ENCODE results near the gene PRDM16.

Gene PRDM16

DNA sequence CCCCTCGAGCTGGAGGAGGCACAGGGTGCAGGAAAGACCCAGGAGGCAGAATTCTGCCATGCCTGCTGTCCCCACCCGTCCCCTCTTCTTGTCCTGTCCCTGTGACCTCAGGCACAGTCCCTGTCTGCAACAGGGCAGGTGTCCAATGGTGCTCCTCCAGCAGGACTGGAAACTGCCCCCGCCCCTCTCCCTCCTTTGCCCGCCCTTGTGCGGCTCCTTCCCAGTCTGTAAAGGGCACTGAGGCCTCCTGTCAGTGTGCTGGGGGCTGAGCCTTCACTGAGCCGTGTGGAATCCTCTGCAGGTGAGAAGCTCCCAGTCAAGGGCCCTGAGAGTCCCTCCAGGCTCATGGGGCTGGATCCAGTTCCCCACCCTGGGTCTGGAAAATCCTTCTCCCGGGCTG lies 28.9 kb downstream of the PRDM16 start:
- no peak overlapping the region for H3K4me3 ChIP-seq (ENCODE audit: low read depth, low read length)
- DNase-seq (ENCODE audit: low read depth), result no peak
- TF ChIP-seq, protein P1, sequence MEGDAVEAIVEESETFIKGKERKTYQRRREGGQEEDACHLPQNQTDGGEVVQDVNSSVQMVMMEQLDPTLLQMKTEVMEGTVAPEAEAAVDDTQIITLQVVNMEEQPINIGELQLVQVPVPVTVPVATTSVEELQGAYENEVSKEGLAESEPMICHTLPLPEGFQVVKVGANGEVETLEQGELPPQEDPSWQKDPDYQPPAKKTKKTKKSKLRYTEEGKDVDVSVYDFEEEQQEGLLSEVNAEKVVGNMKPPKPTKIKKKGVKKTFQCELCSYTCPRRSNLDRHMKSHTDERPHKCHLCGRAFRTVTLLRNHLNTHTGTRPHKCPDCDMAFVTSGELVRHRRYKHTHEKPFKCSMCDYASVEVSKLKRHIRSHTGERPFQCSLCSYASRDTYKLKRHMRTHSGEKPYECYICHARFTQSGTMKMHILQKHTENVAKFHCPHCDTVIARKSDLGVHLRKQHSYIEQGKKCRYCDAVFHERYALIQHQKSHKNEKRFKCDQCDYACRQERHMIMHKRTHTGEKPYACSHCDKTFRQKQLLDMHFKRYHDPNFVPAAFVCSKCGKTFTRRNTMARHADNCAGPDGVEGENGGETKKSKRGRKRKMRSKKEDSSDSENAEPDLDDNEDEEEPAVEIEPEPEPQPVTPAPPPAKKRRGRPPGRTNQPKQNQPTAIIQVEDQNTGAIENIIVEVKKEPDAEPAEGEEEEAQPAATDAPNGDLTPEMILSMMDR (IDR thresholded peaks at IDR 0.05; ENCODE audit: low read depth, low read length, missing control alignments), result no peak

DNA sequence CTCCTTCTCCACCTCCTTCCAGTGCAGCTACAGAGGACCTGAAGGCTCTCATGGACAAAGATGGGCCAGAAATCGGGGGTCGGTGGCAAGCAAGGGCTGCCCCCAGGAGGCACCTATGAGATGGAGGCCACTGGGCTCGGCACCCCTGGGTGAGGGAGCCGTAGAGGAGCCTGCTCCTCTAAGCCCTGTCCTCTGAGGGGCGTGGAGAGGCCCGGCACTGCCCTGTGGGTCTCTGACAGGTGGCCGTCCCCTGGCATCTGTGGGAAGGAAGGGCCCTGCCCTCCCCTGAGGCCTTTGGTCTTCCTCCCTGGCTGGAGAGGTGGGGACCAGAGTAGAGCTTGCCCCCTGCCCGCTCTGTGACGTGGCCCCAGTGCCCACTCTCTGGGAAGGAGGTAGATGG lies 30.9 kb downstream of the PRDM16 start:
- DNase-seq (ENCODE audit: low read depth), result no peak
- H3K4me3 ChIP-seq (ENCODE audit: low read depth, low read length), result no peak overlapping the region
- TF ChIP-seq, protein P1 (IDR thresholded peaks at IDR 0.05; ENCODE audit: low read depth, low read length, missing control alignments), result no peak

DNA sequence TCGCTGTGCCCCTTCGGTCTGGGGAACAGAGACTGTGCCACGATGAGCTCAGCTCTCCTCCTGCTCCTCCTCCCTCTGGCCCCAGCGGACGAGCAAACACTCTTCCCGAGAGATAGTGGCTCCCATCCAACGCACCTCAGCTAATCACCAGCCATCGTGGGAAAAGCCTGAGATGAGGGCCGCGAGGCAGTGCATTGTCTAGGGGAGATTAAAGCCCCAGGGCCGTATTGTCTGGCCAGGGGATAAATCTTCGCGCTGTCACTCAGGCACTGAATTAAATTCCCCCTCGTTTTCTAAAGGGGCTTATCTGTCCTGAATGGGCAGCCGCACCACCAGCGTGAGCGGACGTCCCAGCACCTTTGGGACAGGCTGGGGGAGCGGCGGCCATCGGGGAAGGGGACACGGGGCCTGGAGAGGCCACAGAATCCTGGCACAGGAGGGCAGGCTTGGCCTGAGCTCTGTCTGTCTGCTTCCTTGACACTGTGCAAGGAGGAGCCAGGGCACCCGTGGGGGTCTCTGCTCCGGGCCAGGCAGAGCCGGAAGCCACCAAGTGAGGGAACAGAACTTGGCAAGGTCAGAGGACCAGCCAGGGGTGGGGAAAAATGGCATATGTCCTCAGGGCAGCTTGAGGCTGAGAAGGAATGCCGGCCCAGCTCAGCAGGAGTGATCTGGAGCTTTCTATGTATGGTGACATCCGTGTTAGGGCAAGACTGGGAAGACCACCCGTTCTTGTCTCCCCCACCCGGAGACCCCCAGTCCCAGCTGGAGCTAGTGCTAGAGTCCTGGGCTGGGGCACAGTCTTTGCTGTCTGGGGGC lies 32.3 kb downstream of the PRDM16 start:
- no peak overlapping the region for H3K4me3 ChIP-seq (ENCODE audit: low read depth, low read length)
- TF ChIP-seq, protein P1 (IDR thresholded peaks at IDR 0.05; ENCODE audit: low read depth, low read length, missing control alignments), result no peak
- DNase-seq (ENCODE audit: low read depth), result no peak

DNA sequence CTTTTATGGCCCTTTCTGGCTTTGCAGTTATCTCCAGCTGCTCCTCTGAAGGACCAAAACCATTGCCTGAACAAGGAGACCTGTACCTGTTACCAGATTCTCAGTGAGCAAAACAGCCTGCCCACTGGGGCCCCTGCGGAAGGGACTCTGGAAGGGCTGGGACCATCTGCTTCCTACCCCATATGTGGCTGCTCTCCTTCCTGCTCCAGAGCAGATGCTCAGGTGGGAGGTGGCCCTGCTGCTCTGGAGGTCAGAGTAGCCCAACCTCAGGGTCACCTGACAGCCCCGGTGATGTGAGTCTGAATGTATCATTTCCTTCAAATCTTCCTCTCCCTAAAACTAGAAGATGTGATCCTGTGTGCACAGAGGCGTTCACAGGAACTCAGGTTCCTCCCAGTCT lies 33.6 kb downstream of the PRDM16 start:
- TF ChIP-seq, protein P1 (IDR thresholded peaks at IDR 0.05; ENCODE audit: low read depth, low read length, missing control alignments), result no peak
- H3K4me3 ChIP-seq (ENCODE audit: low read depth, low read length), result no peak overlapping the region
- DNase-seq (ENCODE audit: low read depth), result no peak

DNA sequence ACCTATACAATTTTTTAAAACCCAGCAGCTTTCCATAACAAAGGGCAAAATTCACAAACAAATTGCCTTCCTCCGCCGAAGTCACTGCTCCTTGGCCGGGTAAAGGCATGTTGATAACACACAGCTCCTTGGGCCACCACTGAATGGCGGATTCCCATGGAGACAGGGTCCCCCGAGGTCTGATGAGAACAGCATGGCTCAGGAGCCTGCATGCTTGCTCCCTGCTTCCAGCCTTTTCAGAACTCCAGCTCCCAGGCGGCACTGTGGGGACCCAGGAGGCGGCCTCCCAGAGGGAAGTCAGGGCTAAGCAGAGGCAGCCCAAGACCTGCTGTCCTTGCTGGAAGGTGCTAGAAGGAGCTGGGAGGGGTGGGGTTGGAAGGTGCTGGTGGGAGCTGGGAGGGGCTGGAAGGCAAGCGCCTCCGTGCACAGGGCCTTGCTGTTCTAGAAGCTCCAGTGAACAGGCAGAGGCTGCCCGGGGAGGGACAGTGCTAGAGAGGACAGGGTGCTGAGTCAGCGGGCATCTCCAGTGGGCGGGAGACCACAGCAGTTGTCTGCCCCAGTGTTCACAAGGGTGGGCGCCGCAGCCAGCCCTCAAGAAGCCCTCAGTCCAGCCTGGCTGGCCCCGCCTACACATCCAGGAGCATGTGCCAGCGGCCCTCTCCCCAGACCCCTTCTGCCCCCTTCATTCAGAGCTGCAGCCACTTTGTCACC lies 35.1 kb downstream of the PRDM16 start:
- DNase-seq (ENCODE audit: low read depth), result no peak

DNA sequence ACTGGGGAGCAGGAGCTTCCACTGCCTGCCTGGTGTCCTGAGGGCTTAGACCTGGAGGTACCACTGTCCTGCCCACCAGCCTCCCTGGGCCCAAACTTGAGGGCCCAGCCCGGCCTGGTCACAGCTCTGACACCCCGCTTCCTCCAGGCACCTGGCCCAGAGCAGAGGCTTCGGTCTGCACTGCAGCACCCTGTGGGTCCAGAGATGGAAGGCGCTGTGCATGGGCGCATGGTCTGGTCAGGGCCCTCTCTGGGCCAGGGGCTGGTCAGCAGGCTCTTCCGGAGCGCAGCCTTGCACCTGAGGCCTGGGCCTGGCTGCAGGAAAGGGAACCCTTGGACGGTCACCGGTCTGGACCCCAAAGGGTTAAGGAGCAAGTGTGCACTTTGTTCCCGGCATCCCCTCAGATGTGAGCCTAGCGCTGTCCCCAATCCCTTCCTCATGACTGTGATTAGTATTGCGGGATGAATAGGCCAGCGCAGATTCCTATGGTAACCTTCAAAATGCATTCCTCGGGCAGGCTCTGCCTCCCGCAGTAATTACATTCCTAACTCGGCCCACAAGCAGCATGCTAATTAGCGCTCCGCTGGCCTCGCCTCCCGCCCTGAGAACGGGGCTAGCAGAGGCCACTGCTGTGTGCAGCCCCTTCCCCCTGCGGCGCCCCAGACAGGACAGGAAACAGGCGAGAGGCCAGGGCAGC lies 36.3 kb downstream of the PRDM16 start:
- TF ChIP-seq, protein P1 (IDR thresholded peaks at IDR 0.05; ENCODE audit: low read depth, low read length, missing control alignments), result no peak
- H3K4me3 ChIP-seq (ENCODE audit: low read depth, low read length), result no peak overlapping the region
- DNase-seq (ENCODE audit: low read depth), result no peak

More for the DNA sequence above, 35.1 kb downstream of the PRDM16 start:
- TF ChIP-seq, protein P1 (IDR thresholded peaks at IDR 0.05; ENCODE audit: low read depth, low read length, missing control alignments), result no peak
- H3K4me3 ChIP-seq (ENCODE audit: low read depth, low read length), result no peak overlapping the region
